ENCODE data around the gene WLS. TPM values are rescaled to one million over a fixed set of nuclear protein-coding genes. Genes with fewer than 3 reads are reported as not detected.

Gene WLS
- total and polyA plus RNA-seq, 10 of the 15 experiments (the other 5 are each of a cell fraction or from before 2014, with no cell fraction given): 0.04 to 0.36 TPM; not detected in 8

DNA sequence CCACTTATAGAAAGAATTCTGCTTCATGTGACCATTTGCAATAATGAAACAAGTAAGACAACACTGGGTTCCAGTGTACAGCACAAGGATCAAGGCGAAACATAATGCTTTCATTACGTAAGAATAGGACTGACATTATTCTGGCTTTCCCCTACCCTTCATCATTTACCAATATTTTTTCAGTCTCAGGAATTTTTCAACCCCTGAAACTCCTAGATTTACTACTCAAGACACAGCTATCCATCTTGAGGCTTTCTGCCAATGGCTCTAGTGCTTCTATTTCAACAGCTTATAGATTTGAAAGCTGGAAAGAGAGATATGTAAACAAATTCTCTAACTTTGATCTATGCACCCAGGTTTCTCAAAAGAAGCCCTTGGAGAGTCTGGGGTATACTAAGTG lies 48.4 kb downstream of the WLS start:
- DNase-seq (ENCODE audit: low read depth, low spot score): no peak
- WGBS (ENCODE audit: insufficient coverage, insufficient replicate concordance, low lambda C conversion rate, missing lambda C conversion rate): 22% methylated on average over 2 of the region's 2 CpGs

More for the DNA sequence above, 48.4 kb downstream of the WLS start:
- Histone ChIP-seq H3K4me2 (ENCODE audit: control insufficient read depth, insufficient read depth) (no peak overlapping the region), H3K36me3 (ENCODE audit: control insufficient read depth in 2 of 2, insufficient read depth in 2 of 2, low read length in 1 of 2) (no peaks in the 10 kb centered on the region), H3K79me2 (ENCODE audit: control insufficient read depth, insufficient read depth, low read length) (no peaks in the 10 kb centered on the region), H3K9me3 (replicated peaks; ENCODE audit: control insufficient read depth, insufficient read depth, low read length) (no peaks in the 10 kb centered on the region), H3K4me1 (ENCODE audit: control insufficient read depth, insufficient read depth, low read length) (peaks cover 11% of the 10 kb centered on the region), H3K27me3 (replicated peaks in 1 of 2; ENCODE audit: control insufficient read depth in 2 of 2, insufficient read depth in 2 of 2, low read length in 1 of 2) (no peaks in the 10 kb centered on the region; a peak in 1 of 4 replicates), H3K4me3 (no peak overlapping the region), H3K27ac (ENCODE audit: control insufficient read depth, insufficient read depth) (no peak overlapping the region), H2AFZ (ENCODE audit: control insufficient read depth, low read depth, low read length) (no peak overlapping the region), H3K9ac (ENCODE audit: control insufficient read depth, insufficient read depth, low read length) (no peak overlapping the region), H4K20me1 (ENCODE audit: control insufficient read depth, insufficient read depth) (no peaks in the 10 kb centered on the region)
- BruUV-seq (replicated peaks): no TSS peak
- no peak for FAIRE-seq
- ATAC-seq: peak; percentile 16; the same call in 2 of the 3 replicates
- TF ChIP-seq, protein P1, sequence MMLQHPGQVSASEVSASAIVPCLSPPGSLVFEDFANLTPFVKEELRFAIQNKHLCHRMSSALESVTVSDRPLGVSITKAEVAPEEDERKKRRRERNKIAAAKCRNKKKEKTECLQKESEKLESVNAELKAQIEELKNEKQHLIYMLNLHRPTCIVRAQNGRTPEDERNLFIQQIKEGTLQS (IDR thresholded peaks at IDR 0.05; ENCODE audit: borderline replicate concordance, extremely low read depth, low read depth, low read length): no peak
- TF ChIP-seq RELB (IDR thresholded peaks at IDR 0.05; ENCODE audit: low read depth): no peak
- no peak for TF ChIP-seq TCF3 (IDR thresholded peaks at IDR 0.05; ENCODE audit: borderline replicate concordance, insufficient read depth, low read depth, low read length)
- TF ChIP-seq CHD2 (IDR thresholded peaks at IDR 0.05; ENCODE audit: borderline replicate concordance, low read depth, low read length): no peak
- no peak for TF ChIP-seq ETV6 (conservative IDR thresholded peaks at IDR 0.05 in 1 of 2, IDR thresholded peaks at IDR 0.05 in 1 of 2; ENCODE audit: borderline replicate concordance in 1 of 2, low read depth in 1 of 2)
- no peak for TF ChIP-seq TAF1 (IDR thresholded peaks at IDR 0.05; ENCODE audit: borderline replicate concordance, low read depth, low read length)
- TF ChIP-seq ELK1 (IDR thresholded peaks at IDR 0.05; ENCODE audit: low read depth, low read length): no peak
- TF ChIP-seq STAT3 (IDR thresholded peaks at IDR 0.05; ENCODE audit: low read depth, low read length): no peak
- TF ChIP-seq KLF5 (IDR thresholded peaks at IDR 0.05; ENCODE audit: partially characterized antibody): no peak
- TF ChIP-seq SIN3A (IDR thresholded peaks at IDR 0.05; ENCODE audit: low read depth, low read length): no peak
- no peak for TF ChIP-seq KDM1A (IDR thresholded peaks at IDR 0.05; ENCODE audit: borderline replicate concordance)
- no peak for TF ChIP-seq IKZF2 (IDR thresholded peaks at IDR 0.05)
- no peak for TF ChIP-seq ZNF217 (IDR thresholded peaks at IDR 0.05)
- TF ChIP-seq, protein P2, sequence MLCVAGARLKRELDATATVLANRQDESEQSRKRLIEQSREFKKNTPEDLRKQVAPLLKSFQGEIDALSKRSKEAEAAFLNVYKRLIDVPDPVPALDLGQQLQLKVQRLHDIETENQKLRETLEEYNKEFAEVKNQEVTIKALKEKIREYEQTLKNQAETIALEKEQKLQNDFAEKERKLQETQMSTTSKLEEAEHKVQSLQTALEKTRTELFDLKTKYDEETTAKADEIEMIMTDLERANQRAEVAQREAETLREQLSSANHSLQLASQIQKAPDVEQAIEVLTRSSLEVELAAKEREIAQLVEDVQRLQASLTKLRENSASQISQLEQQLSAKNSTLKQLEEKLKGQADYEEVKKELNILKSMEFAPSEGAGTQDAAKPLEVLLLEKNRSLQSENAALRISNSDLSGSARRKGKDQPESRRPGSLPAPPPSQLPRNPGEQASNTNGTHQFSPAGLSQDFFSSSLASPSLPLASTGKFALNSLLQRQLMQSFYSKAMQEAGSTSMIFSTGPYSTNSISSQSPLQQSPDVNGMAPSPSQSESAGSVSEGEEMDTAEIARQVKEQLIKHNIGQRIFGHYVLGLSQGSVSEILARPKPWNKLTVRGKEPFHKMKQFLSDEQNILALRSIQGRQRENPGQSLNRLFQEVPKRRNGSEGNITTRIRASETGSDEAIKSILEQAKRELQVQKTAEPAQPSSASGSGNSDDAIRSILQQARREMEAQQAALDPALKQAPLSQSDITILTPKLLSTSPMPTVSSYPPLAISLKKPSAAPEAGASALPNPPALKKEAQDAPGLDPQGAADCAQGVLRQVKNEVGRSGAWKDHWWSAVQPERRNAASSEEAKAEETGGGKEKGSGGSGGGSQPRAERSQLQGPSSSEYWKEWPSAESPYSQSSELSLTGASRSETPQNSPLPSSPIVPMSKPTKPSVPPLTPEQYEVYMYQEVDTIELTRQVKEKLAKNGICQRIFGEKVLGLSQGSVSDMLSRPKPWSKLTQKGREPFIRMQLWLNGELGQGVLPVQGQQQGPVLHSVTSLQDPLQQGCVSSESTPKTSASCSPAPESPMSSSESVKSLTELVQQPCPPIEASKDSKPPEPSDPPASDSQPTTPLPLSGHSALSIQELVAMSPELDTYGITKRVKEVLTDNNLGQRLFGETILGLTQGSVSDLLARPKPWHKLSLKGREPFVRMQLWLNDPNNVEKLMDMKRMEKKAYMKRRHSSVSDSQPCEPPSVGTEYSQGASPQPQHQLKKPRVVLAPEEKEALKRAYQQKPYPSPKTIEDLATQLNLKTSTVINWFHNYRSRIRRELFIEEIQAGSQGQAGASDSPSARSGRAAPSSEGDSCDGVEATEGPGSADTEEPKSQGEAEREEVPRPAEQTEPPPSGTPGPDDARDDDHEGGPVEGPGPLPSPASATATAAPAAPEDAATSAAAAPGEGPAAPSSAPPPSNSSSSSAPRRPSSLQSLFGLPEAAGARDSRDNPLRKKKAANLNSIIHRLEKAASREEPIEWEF (IDR thresholded peaks at IDR 0.05; ENCODE audit: insufficient replicate concordance, low read depth, low read length): no peak
- no peak for TF ChIP-seq RAD51 (IDR thresholded peaks at IDR 0.05)
- ChIA-PET RAD21 (ENCODE audit: unreplicated experiment) (no interaction called here), SMC1A (ENCODE audit: uncharacterized antibody, unreplicated experiment) (interaction anchor here (0.8 to 1.0 kb wide), 3 partner anchors 9 to 13 kb away, joined by 3 to 4 read pairs (median 4); no protein-coding TSS in a partner anchor), CTCF (interaction anchor here (0.9 to 1.6 kb wide), 2 partner anchors 10 to 64 kb away, joined by 3 to 5 read pairs; no protein-coding TSS in a partner anchor), POLR2A (no interaction called here)
- intact Hi-C loops (cut with micrococcal nuclease; ENCODE audit: unreplicated experiment): no loop called here
- in situ Hi-C loops (cut with MboI): no loop called here

Data from GM12878 (cell line).